Ascending aorta (tissue), 2 donors: ENCODE data around the gene CDH9. TPM values are rescaled to one million over a fixed set of nuclear protein-coding genes. Genes with fewer than 3 reads are reported as not detected.

Source experiments
- DNase-seq, 2 donors: peaks; one replicate each; pipeline ENCODE4 v3.0.0-alpha.2; 2019; ENCODE audit warnings: low spot score in 2 of 2
- H3K27ac ChIP-seq, 2 donors: fragments of 200-600 bp; sonication (generic); one replicate each; pipeline ENCODE4 v1.5.1; 2016 to 2017; ENCODE audit warnings: mild to moderate bottlenecking in 1 of 2
- H3K27me3 ChIP-seq: fragments of 200-600 bp; sonication (generic); one replicate; pipeline ENCODE4 v1.5.1; 2017
- H3K36me3 ChIP-seq, 2 donors: fragments of 200-600 bp; sonication (generic); one replicate each; pipeline ENCODE4 v1.5.1; 2016
- H3K4me1 ChIP-seq, 2 donors: fragments of 200-600 bp; sonication (generic); one replicate each; pipeline ENCODE4 v1.5.1; 2016 to 2017; ENCODE audit warnings: mild to moderate bottlenecking in 1 of 2
- H3K4me3 ChIP-seq, 2 donors: fragments of 200-600 bp; sonication (generic); one replicate each; pipeline ENCODE4 v1.5.1; 2016 to 2017; ENCODE audit warnings: mild to moderate bottlenecking in 1 of 2
- H3K9me3 ChIP-seq, 2 donors: fragments of 200-600 bp; sonication (generic); one replicate each; pipeline ENCODE4 v1.5.1; 2016
- intact Hi-C: fragments of 100-400 bp; cut with DNase I; formaldehyde crosslinking; loops from one replicate; pipeline ENCODE4 v1.15.1; 2023
- total RNA-seq: library from RNA; depleted of rRNA; stranded (reverse); fragments of >200 nt; gene quantifications from one replicate; pipeline ENCODE4 v1.1.0, GENCODE V29; 2016
- TF ChIP-seq, protein P1 (sequence below), 3 experiments: fragments of 200-600 bp in 2 of 3; fragments of 450-650 bp in 1 of 3; sonication (generic) in 2 of 3; IDR thresholded peaks; one replicate each; pipeline ENCODE4 v1.5.1; 2016 to 2019; ENCODE audit warnings: antibody characterized with exemption in 3 of 3, mild to moderate bottlenecking in 1 of 3, moderate library complexity in 1 of 3

Gene CDH9
- total RNA-seq, 1 donor from 2014 or later, result not detected

DNA sequence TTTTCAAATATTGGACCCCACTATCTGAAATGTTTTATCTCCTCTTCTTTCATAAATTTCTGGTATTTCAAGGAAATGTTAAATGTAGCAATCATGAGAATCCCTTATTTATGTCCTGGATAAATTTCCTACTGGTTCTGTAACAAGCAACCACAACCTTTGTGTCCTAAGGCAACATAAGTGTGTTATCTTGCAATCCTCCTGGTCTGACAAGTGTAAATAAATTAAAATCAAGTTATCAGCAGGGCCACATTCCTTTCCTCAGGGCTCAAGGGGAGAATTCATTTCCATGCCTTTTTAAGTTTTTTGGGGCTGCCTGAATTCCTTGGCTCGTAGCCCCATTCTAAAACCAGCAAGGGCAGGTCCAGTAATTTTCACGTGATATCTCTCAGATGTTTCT is 83.2 kb downstream of the CDH9 start:
- Histone ChIP-seq H3K4me1 (no peaks in the 10 kb centered on the region), H3K27ac (no peak overlapping the region), H3K27me3 (no peaks in the 10 kb centered on the region), H3K9me3 (no peaks in the 10 kb centered on the region), H3K4me3 (no peak overlapping the region), H3K36me3 (no peaks in the 10 kb centered on the region)
- TF ChIP-seq, protein P1, sequence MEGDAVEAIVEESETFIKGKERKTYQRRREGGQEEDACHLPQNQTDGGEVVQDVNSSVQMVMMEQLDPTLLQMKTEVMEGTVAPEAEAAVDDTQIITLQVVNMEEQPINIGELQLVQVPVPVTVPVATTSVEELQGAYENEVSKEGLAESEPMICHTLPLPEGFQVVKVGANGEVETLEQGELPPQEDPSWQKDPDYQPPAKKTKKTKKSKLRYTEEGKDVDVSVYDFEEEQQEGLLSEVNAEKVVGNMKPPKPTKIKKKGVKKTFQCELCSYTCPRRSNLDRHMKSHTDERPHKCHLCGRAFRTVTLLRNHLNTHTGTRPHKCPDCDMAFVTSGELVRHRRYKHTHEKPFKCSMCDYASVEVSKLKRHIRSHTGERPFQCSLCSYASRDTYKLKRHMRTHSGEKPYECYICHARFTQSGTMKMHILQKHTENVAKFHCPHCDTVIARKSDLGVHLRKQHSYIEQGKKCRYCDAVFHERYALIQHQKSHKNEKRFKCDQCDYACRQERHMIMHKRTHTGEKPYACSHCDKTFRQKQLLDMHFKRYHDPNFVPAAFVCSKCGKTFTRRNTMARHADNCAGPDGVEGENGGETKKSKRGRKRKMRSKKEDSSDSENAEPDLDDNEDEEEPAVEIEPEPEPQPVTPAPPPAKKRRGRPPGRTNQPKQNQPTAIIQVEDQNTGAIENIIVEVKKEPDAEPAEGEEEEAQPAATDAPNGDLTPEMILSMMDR (IDR thresholded peaks at IDR 0.05), result no peak
- no peak for DNase-seq
- intact Hi-C loops, result no loop called here

DNA sequence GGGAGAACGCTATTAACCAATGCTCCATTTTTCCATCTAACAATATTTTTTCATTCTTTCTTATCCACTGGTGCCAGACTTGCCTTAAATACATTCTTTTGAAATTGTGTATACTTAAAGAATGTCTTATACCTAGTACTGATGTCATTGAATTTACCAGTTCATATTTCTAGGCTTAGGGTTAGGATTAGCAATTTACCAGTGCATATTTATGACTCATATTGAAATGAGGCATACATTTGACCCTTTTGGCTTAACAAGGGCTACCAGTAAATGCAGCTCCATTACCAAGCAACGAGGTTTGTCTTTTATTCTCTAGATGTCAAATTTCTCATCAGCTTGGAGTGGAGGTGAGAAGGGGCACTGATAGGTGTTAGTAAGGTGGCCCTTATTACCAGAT is 89.5 kb downstream of the CDH9 start:
- DNase-seq, result no peak
- H3K4me1 ChIP-seq, result no peaks in the 10 kb centered on the region
- H3K4me3 ChIP-seq, result no peak overlapping the region
- intact Hi-C loops, result no loop called here
- no peaks in the 10 kb centered on the region for H3K36me3 ChIP-seq
- no peaks in the 10 kb centered on the region for H3K27me3 ChIP-seq
- TF ChIP-seq, protein P1 (IDR thresholded peaks at IDR 0.05), result no peak
- no peak overlapping the region for H3K27ac ChIP-seq
- no peaks in the 10 kb centered on the region for H3K9me3 ChIP-seq

DNA sequence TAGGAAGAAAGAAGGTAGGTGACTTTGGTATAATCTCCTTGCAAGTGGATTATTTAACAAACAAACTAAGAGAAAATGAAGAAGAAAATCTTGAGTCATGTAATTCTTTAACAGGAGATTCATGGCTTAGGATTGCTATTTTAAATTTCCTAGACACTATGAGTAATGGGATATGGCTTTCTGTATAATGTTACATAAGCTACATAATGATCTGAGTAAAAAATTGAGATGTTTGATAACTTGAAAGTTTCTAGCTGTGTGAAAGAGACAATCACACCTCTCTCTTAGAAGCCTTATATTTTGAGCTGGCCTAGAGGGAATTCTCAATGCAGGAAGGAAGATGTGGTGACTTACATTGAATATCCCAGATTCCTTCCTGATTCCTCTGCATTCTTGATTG is 92.5 kb downstream of the CDH9 start:
- TF ChIP-seq, protein P1 (IDR thresholded peaks at IDR 0.05), result no peak
- intact Hi-C loops, result no loop called here
- no peaks in the 10 kb centered on the region for H3K27me3 ChIP-seq
- no peak overlapping the region for H3K27ac ChIP-seq
- DNase-seq, result no peak
- no peaks in the 10 kb centered on the region for H3K9me3 ChIP-seq
- H3K4me3 ChIP-seq, result no peak overlapping the region
- no peaks in the 10 kb centered on the region for H3K4me1 ChIP-seq
- H3K36me3 ChIP-seq, result no peaks in the 10 kb centered on the region

DNA sequence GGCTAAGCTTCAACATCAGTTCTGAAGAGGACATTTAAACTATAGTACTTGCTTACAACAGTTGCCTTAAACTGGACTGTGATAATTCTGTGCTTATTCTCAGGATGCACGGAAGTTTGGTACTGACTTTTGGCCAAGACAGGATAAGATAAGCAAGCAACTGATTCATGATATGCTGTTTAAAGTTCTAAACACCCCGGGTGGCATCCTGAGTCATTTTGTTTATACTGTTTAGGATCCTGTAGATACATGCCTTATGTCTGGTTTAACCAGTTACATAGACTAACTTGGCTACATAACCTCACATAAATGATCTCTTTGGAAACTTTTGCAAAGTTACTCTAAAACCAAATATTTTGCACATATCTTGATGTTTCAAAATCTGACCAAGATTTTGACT is 95.9 kb downstream of the CDH9 start:
- H3K27me3 ChIP-seq, result no peaks in the 10 kb centered on the region
- no peaks in the 10 kb centered on the region for H3K36me3 ChIP-seq
- H3K27ac ChIP-seq, result no peak overlapping the region
- no peaks in the 10 kb centered on the region for H3K9me3 ChIP-seq
- no peak overlapping the region for H3K4me3 ChIP-seq
- DNase-seq, result no peak
- TF ChIP-seq, protein P1 (IDR thresholded peaks at IDR 0.05), result no peak
- intact Hi-C loops, result no loop called here
- H3K4me1 ChIP-seq, result no peaks in the 10 kb centered on the region

DNA sequence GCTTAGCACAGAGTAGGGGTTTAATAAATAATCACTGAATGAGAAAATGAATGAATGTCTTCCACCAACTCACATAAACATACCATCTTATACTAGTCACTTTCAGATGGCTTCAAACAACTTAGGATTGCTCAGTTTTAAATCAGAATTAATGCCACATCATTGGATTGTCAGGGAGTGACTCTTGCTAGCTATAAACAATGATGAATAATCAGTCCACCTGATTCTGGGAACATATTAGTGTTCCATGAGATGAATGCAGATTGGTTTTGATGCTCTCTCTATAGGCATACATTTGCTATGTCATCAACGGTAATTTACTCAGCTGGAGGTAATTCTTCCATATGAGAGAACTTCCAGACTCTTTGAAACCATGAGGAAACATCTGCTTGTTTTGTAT is 97.4 kb downstream of the CDH9 start:
- no peak overlapping the region for H3K27ac ChIP-seq
- H3K27me3 ChIP-seq, result no peaks in the 10 kb centered on the region
- H3K4me1 ChIP-seq, result no peaks in the 10 kb centered on the region
- H3K4me3 ChIP-seq, result no peak overlapping the region
- DNase-seq, result no peak
- TF ChIP-seq, protein P1 (IDR thresholded peaks at IDR 0.05), result no peak
- intact Hi-C loops, result no loop called here
- H3K9me3 ChIP-seq, result no peaks in the 10 kb centered on the region
- H3K36me3 ChIP-seq, result no peaks in the 10 kb centered on the region

DNA sequence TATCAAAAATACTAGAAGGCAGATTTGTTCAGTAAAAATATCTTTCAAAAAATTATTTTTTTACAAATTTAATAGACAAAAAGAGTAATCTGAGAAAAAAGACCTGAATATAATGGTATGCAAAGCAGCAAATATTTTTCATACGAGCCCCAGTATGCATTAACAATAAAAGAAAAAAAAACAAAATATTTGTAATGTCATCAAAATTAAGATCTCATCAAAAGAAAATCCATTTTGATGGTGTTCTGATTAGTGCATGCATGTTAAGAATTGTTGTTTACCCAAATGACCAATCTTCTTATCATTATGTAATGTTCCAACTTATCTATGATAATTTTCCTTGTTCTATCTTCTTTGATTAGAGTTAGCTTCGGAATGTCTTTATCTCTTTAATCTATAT is 106.1 kb downstream of the CDH9 start:
- intact Hi-C loops, result no loop called here
- Histone ChIP-seq H3K27me3 (no peaks in the 10 kb centered on the region), H3K27ac (no peak overlapping the region), H3K36me3 (no peaks in the 10 kb centered on the region), H3K4me3 (no peak overlapping the region), H3K9me3 (no peaks in the 10 kb centered on the region), H3K4me1 (no peaks in the 10 kb centered on the region)
- TF ChIP-seq, protein P1 (IDR thresholded peaks at IDR 0.05), result no peak
- no peak for DNase-seq
